ENCODE data around the gene GBGT1. TPM values are rescaled to one million over a fixed set of nuclear protein-coding genes. Genes with fewer than 3 reads are reported as not detected.
"Not testable (repeated sequence)": the region's sequence is repeated elsewhere in the genome, so short reads cannot be mapped to it uniquely, and the experiment has no call there.

The GBGT1 gene
- 5.4 TPM for polyA plus RNA-seq (ENCODE audit: insufficient read length)

DNA sequence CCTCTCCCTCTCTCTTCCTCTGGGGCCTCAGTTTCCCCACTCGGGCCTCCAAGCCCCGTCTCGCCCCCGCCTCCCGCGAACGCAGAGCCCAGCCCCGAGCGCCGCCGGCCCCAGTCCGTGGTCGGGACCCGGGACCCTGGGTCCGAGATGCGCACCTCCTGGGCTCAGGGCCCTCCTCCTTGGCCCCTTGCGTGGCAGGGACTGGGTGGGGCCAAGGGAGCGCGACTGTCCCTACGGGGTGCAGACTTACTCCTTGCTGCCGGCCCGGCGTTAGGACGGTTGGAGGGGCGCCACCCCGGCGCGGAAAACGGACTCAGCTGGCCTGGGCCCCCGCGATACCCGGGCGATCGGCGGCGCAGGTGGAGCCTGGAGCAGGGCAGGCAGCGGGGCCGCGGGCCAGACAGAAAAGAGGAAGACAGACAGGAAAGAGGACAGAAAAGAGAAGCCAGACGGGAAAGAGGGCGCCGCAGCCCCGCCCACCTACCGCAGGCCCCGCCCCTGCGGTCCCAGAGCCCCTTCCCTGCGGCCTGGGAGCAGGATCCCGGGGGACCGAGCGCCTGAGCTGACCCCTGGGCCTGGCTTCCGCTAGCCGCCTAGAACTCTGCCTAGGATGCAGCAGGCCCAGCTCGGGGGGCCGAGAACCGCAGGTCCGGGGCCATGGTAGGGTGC is at the start of gene GBGT1:
Gene GBGT1 (minus strand): TSS at position 411 of the 669 bp plus-strand sequence. CDS start 1,502 bp downstream, outside the sequence.
- DNase-seq = peak; percentile 62

GRCh38 chr9:133210609-133211008 is 46.9 kb upstream of the GBGT1 start:
- DNase-seq = no peak

DNA sequence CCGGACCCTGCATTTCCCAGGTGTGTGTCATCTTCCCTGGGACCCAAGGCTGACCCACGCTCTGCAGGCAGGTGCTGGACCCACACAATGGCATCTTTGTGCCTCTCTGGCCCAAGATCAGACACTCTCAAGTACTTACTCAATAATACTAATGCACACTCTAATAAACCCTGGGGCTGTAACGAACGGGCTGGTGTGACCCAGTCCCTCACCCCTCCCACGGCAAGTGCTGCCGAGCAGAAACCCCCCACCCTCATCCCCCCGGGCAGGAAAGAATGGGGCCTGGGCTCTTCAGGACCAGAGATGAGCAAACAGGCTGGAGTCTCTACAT is 46.5 kb upstream of the GBGT1 start:
- DNase-seq = no peak

DNA sequence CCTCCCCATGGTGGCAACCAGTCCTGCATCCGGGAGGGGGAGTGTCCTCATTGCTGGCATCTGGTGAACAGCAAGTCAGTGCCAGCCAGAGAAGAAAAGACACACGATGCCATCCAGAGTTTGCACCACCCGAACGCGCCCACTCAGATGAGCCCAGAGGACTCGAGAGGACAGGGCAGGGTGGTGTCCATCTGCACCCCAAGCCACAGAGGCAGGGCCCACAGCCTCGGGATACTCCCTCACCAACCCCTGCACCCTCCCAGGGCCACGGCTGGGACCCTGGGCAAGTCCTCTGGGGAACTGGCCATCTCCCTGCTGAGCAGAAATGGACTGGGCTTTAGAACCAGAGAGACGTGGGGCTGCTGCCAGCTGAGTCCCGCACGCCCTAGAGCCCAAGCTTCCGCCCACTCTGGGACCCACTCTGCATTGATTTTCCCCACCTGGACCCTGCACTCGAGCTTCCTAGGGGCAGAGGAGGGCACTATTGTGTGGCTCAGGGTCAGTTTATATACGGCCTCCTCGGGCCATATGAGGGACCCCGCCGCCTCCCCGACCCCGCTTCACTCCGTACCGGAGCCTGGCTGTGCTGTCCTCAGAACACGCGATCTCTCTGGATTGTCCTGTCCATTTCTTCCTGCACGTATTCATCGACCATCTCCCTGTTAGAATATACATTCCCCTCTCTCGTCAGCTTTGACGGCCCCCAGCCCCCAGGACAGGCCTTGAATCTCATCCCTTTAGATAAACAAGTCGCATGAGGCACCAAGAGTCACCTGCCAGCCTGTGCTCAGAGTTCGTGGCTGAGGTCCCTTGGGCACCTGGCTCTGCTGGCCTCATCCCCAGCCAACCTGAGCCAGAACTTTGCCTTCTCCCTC is 45.9 kb upstream of the GBGT1 start:
- not testable (repeated sequence) for DNase-seq

- not testable (repeated sequence) for DNase-seq
Measured at GRCh38 chr9:133208880-133209300, 45.2 kb upstream of the GBGT1 start, which contains the start of gene OBP2B. Gene OBP2B, minus strand, starts transcription at chr9:133209250. Its CDS starts 51 bp downstream, at chr9:133209199.

GRCh38 chr9:133208171-133208879 is 44.6 kb upstream of the GBGT1 start:
- not testable (repeated sequence) for DNase-seq

GRCh38 chr9:133207540-133208170 is 43.9 kb upstream of the GBGT1 start:
- DNase-seq = no peak

DNA sequence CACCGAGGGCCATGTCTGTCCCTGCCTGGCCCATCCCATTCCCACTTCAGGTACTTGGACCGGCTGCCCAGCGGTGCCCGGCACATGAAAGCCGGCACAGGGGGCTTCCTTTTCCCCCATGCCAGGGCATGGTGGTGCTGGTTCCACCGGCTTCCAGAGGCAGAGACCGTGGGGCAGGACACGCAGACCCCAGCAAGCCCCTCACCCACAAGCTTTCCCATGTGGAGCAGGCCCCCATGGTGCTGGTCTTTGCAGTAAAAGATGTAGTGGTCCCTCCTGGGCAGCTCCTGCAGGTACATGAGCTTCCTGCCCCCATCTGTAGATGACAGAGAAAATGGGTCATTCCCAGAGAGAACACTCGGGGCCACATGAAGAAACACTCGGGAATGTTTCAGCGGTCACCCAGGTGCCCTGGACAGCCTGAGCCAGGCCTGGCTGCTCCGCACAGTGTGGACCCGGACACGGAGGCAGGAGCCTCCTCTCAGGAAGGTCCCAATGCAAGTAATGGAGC is 43.4 kb upstream of the GBGT1 start:
- no peak for DNase-seq

- DNase-seq = no peak
Measured at GRCh38 chr9:133205996-133206931, 42.5 kb upstream of the GBGT1 start.

DNA sequence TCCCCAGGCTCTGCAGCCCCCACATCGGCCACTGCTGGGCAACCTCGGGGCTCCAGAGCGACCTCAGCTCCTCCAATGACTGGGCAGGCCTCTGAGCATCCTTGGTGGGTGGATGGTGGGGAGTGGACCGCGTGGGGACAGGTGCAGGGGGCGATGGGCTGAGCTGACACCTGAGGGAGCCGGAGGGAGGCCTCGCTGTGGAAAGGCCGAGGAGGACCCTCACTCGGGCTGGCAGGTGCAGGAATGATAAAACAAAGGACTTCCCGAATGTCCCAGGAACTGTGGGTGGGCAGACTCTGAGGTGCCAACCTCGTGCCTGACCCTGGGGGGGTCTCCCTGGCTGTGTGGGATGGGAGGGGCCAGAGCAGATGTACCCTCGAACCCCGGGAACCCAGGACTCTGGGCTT is 41.8 kb upstream of the GBGT1 start:
- not testable (repeated sequence) for DNase-seq

GRCh38 chr9:133204993-133205336 is 41.3 kb upstream of the GBGT1 start:
- DNase-seq = no peak

DNA sequence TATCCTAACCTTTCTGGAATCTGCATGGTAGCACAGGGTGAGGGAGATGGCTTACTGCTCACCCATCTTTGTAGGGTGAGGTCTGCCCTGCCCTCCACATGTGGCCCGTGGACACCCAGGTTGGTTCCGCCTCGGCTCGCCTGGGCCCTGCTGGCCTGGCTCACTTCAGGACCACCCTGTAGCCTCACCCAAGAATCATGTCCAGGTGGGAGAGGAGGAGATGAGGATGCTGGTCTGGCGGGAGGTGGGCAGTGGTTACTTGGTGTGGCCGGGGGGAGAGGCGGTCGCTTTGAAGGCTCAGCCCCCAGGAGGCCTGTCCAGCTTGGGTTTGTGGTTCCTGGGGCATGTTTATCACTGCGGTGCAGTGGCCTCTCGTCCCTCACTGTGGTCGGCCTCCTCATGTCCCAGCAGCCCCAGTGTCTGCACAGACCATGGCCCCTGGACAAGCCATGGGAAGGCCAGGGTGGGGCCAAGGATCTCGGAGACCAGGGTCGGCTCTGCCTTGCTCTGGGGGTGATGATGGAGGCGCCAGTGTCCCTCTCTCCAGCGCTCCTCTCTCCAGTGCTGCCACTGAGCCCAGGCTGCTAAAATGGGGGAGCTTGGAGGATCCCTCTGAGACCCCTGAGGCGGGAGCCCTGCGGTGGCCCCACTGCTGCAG is 40.8 kb upstream of the GBGT1 start:
- DNase-seq = no peak

- no peak for DNase-seq
Measured at GRCh38 chr9:133203506-133204075, 39.9 kb upstream of the GBGT1 start.

GRCh38 chr9:133202688-133203453 is 39.2 kb upstream of the GBGT1 start:
- DNase-seq = no peak

DNA sequence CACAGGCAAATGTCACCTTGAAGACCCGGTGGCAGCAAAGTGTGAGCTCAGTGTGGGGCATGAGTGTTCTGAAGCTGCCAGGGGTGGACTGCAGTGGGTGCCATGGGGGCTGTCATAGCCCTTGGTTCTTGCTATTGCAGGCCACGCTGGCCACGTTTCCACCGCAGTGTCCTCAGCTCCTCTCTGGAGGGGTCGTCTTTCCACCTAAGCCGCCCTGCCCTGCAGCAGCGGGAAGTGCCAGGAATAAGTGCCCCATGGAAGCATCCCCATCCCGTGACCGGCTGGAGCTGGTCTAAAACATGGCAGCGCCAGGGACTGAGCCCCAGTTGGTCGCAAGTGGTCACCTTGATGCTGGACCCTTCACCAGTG is 38.4 kb upstream of the GBGT1 start:
- no peak for DNase-seq

GRCh38 chr9:133201424-133202144 is 37.9 kb upstream of the GBGT1 start:
- DNase-seq = no peak

- DNase-seq = no peak
Measured at GRCh38 chr9:133200631-133201030, 36.9 kb upstream of the GBGT1 start.

GRCh38 chr9:133199648-133200321 is 36.1 kb upstream of the GBGT1 start:
- peak; percentile 22 for DNase-seq

Data from hindlimb muscle (tissue), 1 donor.